WTC11 (cell line): ENCODE measurements around the gene KRT80. TPM values are rescaled to one million over a fixed set of nuclear protein-coding genes. Genes with fewer than 3 reads are reported as not detected.

ENCODE experiments used
- ATAC-seq: fragments of 200-7000 bp; cut with Tn5 transposase; 2 replicates; pipeline ENCODE4 v1.10.0; 2021; ENCODE audit warnings: mild to moderate bottlenecking, moderate library complexity
- CTCF ChIA-PET: fragments of 300-600 bp; sonication (Branson Sonifier 250); formaldehyde crosslinking; loops from one replicate; lab custom pipeline; 2021; ENCODE audit warnings: antibody characterized with exemption; lab: Charles Lee
- POLR2A ChIA-PET: fragments of 350-600 bp; sonication (Branson Sonifier 250); formaldehyde crosslinking; loops from one replicate; lab custom pipeline; 2021; ENCODE audit warnings: antibody characterized with exemption; lab: Charles Lee
- DNase-seq: peaks from one replicate; pipeline ENCODE4 v3.0.0; 2021; ENCODE audit warnings: low spot score
- H3K27ac Mint-ChIP-seq: 2 replicates; pipeline ENCODE4 v1.8.0; 2021; ENCODE audit warnings: mixed read lengths
- H3K27me3 Mint-ChIP-seq: 2 replicates; pipeline ENCODE4 v1.8.0; 2021; ENCODE audit warnings: low read depth, mild to moderate bottlenecking, moderate library complexity, mixed read lengths
- H3K36me3 Mint-ChIP-seq: 2 replicates; pipeline ENCODE4 v1.8.0; 2021; ENCODE audit warnings: mixed read lengths
- H3K4me1 Mint-ChIP-seq: 2 replicates; pipeline ENCODE4 v1.8.0; 2022; ENCODE audit warnings: mixed read lengths
- H3K4me3 Mint-ChIP-seq: 2 replicates; pipeline ENCODE4 v1.8.0; 2021; ENCODE audit warnings: mild to moderate bottlenecking, moderate library complexity, mixed read lengths
- H3K9me3 Mint-ChIP-seq: 2 replicates; pipeline ENCODE4 v1.8.0; 2021; ENCODE audit warnings: mixed read lengths
- ETV6 ChIP-seq: sonication (generic); formaldehyde crosslinking; IDR thresholded peaks from 2 replicates; pipeline ENCODE4 v1.8.1; 2022; ENCODE audit warnings: mild to moderate bottlenecking, missing genetic modification reagents
- FOXP1 ChIP-seq: sonication (generic); formaldehyde crosslinking; IDR thresholded peaks from 2 replicates; pipeline ENCODE4 v1.8.0; 2022; ENCODE audit warnings: missing genetic modification reagents, mild to moderate bottlenecking, moderate library complexity, borderline replicate concordance
- JUN ChIP-seq: sonication (generic); formaldehyde crosslinking; IDR thresholded peaks from 2 replicates; pipeline ENCODE4 v1.8.0; 2023; ENCODE audit warnings: mild to moderate bottlenecking, missing genetic modification reagents
- NR3C1 ChIP-seq: sonication (generic); formaldehyde crosslinking; conservative IDR thresholded peaks from 2 replicates; pipeline ENCODE4 v1.8.1; 2023; ENCODE audit warnings: low read depth, mild to moderate bottlenecking, missing genetic modification reagents
- PRRX2 ChIP-seq: fragments of 250-450 bp; sonication (Bioruptor Pico); IDR thresholded peaks from 2 replicates; pipeline ENCODE4 v1.8.0; 2021; ENCODE audit warnings: mild to moderate bottlenecking
- SMAD3 ChIP-seq: sonication (generic); formaldehyde crosslinking; IDR thresholded peaks from 2 replicates; pipeline ENCODE4 v1.8.0; 2022; ENCODE audit warnings: missing genetic modification reagents, mild to moderate bottlenecking, borderline replicate concordance
- TP53 ChIP-seq: sonication (generic); formaldehyde crosslinking; IDR thresholded peaks from 2 replicates; pipeline ENCODE4 v1.8.1; 2023; ENCODE audit warnings: mild to moderate bottlenecking, missing genetic modification reagents
- ZNF219 ChIP-seq: sonication (generic); formaldehyde crosslinking; IDR thresholded peaks from 2 replicates; pipeline ENCODE4 v1.8.0; 2023; ENCODE audit warnings: missing genetic modification reagents, mild to moderate bottlenecking, borderline replicate concordance
- ZNF232 ChIP-seq: sonication (generic); formaldehyde crosslinking; IDR thresholded peaks from 2 replicates; pipeline ENCODE4 v1.8.0; 2022; ENCODE audit warnings: mild to moderate bottlenecking, missing genetic modification reagents
- ZNF317 ChIP-seq: sonication (generic); formaldehyde crosslinking; IDR thresholded peaks from 2 replicates; pipeline ENCODE4 v1.8.1; 2023; ENCODE audit warnings: low read depth, mild to moderate bottlenecking, moderate library complexity, missing genetic modification reagents, borderline replicate concordance
- total RNA-seq: library from RNA; stranded (reverse); gene quantifications from 3 replicates; pipeline ENCODE4 v1.2.3, GENCODE V29; 2021
- TF ChIP-seq, protein P1 (sequence below): sonication (generic); formaldehyde crosslinking; IDR thresholded peaks from 2 replicates; pipeline ENCODE4 v1.8.1; 2022; ENCODE audit warnings: low read depth, missing genetic modification reagents, borderline replicate concordance
- TF ChIP-seq, protein P2 (sequence below): fragments of 250-450 bp; sonication (Bioruptor Pico); IDR thresholded peaks from 2 replicates; pipeline ENCODE4 v1.9.0; 2021; ENCODE audit warnings: mild to moderate bottlenecking, borderline replicate concordance
- TF ChIP-seq, protein P3 (sequence below): sonication (generic); formaldehyde crosslinking; IDR thresholded peaks from 2 replicates; pipeline ENCODE4 v1.8.1; 2022; ENCODE audit warnings: low read depth, mild to moderate bottlenecking, moderate library complexity, missing genetic modification reagents, borderline replicate concordance
- TF ChIP-seq, protein P4 (sequence below): sonication (generic); formaldehyde crosslinking; IDR thresholded peaks from 2 replicates; pipeline ENCODE4 v1.8.0; 2022; ENCODE audit warnings: mild to moderate bottlenecking, missing genetic modification reagents
- TF ChIP-seq, protein P5 (sequence below): sonication (generic); formaldehyde crosslinking; IDR thresholded peaks from 2 replicates; pipeline ENCODE4 v1.8.0; 2023; ENCODE audit warnings: mild to moderate bottlenecking, missing genetic modification reagents
- TF ChIP-seq, protein P6 (sequence below): sonication (generic); formaldehyde crosslinking; IDR thresholded peaks from 2 replicates; pipeline ENCODE4 v1.8.1; 2023; ENCODE audit warnings: mild to moderate bottlenecking, missing genetic modification reagents
- TF ChIP-seq, protein P7 (sequence below): fragments of 250-450 bp; sonication (Bioruptor Pico); IDR thresholded peaks from 2 replicates; pipeline ENCODE4 v1.9.0; 2021; ENCODE audit warnings: mild to moderate bottlenecking
- TF ChIP-seq, protein P8 (sequence below): sonication (generic); formaldehyde crosslinking; IDR thresholded peaks from 2 replicates; pipeline ENCODE4 v1.8.1; 2023; ENCODE audit warnings: mild to moderate bottlenecking, missing genetic modification reagents, moderate library complexity
- TF ChIP-seq, protein P9 (sequence below): sonication (generic); formaldehyde crosslinking; conservative IDR thresholded peaks from 2 replicates; pipeline ENCODE4 v1.8.1; 2022; ENCODE audit warnings: mild to moderate bottlenecking, missing genetic modification reagents

Gene KRT80
- total RNA-seq, 1 experiment from 2014 or later, result 0.11 TPM

DNA sequence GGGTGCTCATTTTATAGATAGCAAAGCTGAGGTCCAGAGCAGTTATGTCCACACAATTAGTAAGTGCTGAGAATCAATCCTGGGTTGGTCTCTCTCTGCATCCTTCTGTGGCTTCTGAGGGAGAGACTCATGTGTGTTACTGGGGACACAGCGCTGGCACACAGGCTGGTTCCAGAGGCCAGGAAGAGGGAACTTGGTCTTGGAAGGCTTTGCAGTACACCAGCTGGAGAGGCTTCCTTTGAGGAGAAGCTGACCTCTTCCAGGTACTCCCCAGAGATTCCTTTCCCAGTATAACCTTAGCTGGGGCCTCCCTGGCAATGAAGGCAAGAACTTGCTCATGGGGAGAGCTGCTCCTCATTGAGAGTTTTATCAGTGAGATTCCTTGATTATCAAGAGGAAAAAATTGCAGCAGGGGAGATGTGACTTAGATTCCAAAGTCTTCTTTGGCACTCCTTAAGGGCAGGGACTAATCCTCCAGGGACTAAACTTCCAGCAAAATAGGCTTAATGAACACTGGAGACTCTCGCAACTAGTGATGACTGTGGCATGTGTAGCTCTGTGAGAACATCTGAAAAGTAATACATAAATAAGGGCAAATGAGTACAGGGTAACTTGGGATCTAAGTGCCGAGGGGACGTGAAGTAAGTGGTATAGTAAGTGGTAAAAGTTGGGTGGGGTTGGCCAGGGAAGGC, 13.9 kb upstream of the KRT80 start:
- peaks cover 30% of the 10 kb centered on the region for H3K4me1 Mint-ChIP-seq
- H3K27ac Mint-ChIP-seq, result no peak overlapping the region
- H3K36me3 Mint-ChIP-seq, result no peaks in the 10 kb centered on the region
- ChIA-PET CTCF (interaction anchor here (0.6 to 3.4 kb wide), 4 partner anchors 10 to 110 kb away, joined by 3 to 25 read pairs (median 4); no protein-coding TSS in a partner anchor), POLR2A (interaction anchor here (0.6 kb wide), 1 partner anchor 919 kb away, joined by 5 read pairs; no protein-coding TSS in a partner anchor)
- H3K27me3 Mint-ChIP-seq, result no peaks in the 10 kb centered on the region
- DNase-seq (no peak), ATAC-seq (no peak)
- H3K9me3 Mint-ChIP-seq, result no peaks in the 10 kb centered on the region
- no peak overlapping the region for H3K4me3 Mint-ChIP-seq
- TF ChIP-seq FOXP1 (CRISPR knock-in tag) (no peak), PRRX2 (CRISPR knock-in tag) (no peak), SMAD3 (no peak), TP53 (CRISPR knock-in tag) (no peak), ZNF232 (no peak), ZNF219 (CRISPR knock-in tag) (no peak), JUN (CRISPR knock-in tag) (no peak), ETV6 (CRISPR knock-in tag) (no peak), NR3C1 (CRISPR knock-in tag) (no peak), ZNF317 (no peak)
- TF ChIP-seq, protein P1, sequence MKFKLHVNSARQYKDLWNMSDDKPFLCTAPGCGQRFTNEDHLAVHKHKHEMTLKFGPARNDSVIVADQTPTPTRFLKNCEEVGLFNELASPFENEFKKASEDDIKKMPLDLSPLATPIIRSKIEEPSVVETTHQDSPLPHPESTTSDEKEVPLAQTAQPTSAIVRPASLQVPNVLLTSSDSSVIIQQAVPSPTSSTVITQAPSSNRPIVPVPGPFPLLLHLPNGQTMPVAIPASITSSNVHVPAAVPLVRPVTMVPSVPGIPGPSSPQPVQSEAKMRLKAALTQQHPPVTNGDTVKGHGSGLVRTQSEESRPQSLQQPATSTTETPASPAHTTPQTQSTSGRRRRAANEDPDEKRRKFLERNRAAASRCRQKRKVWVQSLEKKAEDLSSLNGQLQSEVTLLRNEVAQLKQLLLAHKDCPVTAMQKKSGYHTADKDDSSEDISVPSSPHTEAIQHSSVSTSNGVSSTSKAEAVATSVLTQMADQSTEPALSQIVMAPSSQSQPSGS, result no peak
- TF ChIP-seq, protein P2, sequence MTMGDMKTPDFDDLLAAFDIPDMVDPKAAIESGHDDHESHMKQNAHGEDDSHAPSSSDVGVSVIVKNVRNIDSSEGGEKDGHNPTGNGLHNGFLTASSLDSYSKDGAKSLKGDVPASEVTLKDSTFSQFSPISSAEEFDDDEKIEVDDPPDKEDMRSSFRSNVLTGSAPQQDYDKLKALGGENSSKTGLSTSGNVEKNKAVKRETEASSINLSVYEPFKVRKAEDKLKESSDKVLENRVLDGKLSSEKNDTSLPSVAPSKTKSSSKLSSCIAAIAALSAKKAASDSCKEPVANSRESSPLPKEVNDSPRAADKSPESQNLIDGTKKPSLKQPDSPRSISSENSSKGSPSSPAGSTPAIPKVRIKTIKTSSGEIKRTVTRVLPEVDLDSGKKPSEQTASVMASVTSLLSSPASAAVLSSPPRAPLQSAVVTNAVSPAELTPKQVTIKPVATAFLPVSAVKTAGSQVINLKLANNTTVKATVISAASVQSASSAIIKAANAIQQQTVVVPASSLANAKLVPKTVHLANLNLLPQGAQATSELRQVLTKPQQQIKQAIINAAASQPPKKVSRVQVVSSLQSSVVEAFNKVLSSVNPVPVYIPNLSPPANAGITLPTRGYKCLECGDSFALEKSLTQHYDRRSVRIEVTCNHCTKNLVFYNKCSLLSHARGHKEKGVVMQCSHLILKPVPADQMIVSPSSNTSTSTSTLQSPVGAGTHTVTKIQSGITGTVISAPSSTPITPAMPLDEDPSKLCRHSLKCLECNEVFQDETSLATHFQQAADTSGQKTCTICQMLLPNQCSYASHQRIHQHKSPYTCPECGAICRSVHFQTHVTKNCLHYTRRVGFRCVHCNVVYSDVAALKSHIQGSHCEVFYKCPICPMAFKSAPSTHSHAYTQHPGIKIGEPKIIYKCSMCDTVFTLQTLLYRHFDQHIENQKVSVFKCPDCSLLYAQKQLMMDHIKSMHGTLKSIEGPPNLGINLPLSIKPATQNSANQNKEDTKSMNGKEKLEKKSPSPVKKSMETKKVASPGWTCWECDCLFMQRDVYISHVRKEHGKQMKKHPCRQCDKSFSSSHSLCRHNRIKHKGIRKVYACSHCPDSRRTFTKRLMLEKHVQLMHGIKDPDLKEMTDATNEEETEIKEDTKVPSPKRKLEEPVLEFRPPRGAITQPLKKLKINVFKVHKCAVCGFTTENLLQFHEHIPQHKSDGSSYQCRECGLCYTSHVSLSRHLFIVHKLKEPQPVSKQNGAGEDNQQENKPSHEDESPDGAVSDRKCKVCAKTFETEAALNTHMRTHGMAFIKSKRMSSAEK (CRISPR knock-in tag), result no peak
- TF ChIP-seq, protein P3, sequence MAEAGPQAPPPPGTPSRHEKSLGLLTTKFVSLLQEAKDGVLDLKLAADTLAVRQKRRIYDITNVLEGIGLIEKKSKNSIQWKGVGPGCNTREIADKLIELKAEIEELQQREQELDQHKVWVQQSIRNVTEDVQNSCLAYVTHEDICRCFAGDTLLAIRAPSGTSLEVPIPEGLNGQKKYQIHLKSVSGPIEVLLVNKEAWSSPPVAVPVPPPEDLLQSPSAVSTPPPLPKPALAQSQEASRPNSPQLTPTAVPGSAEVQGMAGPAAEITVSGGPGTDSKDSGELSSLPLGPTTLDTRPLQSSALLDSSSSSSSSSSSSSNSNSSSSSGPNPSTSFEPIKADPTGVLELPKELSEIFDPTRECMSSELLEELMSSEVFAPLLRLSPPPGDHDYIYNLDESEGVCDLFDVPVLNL (CRISPR knock-in tag), result no peak
- TF ChIP-seq, protein P4, sequence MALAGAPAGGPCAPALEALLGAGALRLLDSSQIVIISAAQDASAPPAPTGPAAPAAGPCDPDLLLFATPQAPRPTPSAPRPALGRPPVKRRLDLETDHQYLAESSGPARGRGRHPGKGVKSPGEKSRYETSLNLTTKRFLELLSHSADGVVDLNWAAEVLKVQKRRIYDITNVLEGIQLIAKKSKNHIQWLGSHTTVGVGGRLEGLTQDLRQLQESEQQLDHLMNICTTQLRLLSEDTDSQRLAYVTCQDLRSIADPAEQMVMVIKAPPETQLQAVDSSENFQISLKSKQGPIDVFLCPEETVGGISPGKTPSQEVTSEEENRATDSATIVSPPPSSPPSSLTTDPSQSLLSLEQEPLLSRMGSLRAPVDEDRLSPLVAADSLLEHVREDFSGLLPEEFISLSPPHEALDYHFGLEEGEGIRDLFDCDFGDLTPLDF, result no peak
- TF ChIP-seq, protein P5, sequence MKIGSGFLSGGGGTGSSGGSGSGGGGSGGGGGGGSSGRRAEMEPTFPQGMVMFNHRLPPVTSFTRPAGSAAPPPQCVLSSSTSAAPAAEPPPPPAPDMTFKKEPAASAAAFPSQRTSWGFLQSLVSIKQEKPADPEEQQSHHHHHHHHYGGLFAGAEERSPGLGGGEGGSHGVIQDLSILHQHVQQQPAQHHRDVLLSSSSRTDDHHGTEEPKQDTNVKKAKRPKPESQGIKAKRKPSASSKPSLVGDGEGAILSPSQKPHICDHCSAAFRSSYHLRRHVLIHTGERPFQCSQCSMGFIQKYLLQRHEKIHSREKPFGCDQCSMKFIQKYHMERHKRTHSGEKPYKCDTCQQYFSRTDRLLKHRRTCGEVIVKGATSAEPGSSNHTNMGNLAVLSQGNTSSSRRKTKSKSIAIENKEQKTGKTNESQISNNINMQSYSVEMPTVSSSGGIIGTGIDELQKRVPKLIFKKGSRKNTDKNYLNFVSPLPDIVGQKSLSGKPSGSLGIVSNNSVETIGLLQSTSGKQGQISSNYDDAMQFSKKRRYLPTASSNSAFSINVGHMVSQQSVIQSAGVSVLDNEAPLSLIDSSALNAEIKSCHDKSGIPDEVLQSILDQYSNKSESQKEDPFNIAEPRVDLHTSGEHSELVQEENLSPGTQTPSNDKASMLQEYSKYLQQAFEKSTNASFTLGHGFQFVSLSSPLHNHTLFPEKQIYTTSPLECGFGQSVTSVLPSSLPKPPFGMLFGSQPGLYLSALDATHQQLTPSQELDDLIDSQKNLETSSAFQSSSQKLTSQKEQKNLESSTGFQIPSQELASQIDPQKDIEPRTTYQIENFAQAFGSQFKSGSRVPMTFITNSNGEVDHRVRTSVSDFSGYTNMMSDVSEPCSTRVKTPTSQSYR (CRISPR knock-in tag), result no peak
- TF ChIP-seq, protein P6, sequence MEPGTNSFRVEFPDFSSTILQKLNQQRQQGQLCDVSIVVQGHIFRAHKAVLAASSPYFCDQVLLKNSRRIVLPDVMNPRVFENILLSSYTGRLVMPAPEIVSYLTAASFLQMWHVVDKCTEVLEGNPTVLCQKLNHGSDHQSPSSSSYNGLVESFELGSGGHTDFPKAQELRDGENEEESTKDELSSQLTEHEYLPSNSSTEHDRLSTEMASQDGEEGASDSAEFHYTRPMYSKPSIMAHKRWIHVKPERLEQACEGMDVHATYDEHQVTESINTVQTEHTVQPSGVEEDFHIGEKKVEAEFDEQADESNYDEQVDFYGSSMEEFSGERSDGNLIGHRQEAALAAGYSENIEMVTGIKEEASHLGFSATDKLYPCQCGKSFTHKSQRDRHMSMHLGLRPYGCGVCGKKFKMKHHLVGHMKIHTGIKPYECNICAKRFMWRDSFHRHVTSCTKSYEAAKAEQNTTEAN (CRISPR knock-in tag), result no peak
- TF ChIP-seq, protein P7, sequence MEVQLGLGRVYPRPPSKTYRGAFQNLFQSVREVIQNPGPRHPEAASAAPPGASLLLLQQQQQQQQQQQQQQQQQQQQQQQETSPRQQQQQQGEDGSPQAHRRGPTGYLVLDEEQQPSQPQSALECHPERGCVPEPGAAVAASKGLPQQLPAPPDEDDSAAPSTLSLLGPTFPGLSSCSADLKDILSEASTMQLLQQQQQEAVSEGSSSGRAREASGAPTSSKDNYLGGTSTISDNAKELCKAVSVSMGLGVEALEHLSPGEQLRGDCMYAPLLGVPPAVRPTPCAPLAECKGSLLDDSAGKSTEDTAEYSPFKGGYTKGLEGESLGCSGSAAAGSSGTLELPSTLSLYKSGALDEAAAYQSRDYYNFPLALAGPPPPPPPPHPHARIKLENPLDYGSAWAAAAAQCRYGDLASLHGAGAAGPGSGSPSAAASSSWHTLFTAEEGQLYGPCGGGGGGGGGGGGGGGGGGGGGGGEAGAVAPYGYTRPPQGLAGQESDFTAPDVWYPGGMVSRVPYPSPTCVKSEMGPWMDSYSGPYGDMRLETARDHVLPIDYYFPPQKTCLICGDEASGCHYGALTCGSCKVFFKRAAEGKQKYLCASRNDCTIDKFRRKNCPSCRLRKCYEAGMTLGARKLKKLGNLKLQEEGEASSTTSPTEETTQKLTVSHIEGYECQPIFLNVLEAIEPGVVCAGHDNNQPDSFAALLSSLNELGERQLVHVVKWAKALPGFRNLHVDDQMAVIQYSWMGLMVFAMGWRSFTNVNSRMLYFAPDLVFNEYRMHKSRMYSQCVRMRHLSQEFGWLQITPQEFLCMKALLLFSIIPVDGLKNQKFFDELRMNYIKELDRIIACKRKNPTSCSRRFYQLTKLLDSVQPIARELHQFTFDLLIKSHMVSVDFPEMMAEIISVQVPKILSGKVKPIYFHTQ (CRISPR knock-in tag), result no peak
- TF ChIP-seq, protein P8, sequence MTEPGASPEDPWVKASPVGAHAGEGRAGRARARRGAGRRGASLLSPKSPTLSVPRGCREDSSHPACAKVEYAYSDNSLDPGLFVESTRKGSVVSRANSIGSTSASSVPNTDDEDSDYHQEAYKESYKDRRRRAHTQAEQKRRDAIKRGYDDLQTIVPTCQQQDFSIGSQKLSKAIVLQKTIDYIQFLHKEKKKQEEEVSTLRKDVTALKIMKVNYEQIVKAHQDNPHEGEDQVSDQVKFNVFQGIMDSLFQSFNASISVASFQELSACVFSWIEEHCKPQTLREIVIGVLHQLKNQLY, result no peak
- TF ChIP-seq, protein P9, sequence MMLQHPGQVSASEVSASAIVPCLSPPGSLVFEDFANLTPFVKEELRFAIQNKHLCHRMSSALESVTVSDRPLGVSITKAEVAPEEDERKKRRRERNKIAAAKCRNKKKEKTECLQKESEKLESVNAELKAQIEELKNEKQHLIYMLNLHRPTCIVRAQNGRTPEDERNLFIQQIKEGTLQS (CRISPR knock-in tag), result no peak
